ENCODE measurements around the gene DNAH11. TPM values are rescaled to one million over a fixed set of nuclear protein-coding genes. Genes with fewer than 3 reads are reported as not detected.

Gene DNAH11
- total and polyA plus RNA-seq, 2 of the 4 experiments (the other 2 are of a cell fraction) = not detected

- H2BK120ac ChIP-seq (ENCODE audit: low read depth, low read length) = no peak overlapping the region
- ChIA-PET POLR2A (ENCODE audit: unreplicated experiment) (no interaction called here), CTCF (no interaction called here)
- no peak overlapping the region for H3K9ac ChIP-seq (ENCODE audit: low read depth, low read length)
- dilution Hi-C loops (cut with HindIII; ENCODE audit: low sequenced_read_pairs, unreplicated experiment) (no loop called here), in situ Hi-C loops (cut with MboI; ENCODE audit: low sequenced_read_pairs) (no loop called here), intact Hi-C loops (cut with micrococcal nuclease) (no loop called here)
- no peaks in the 10 kb centered on the region for H3K79me1 ChIP-seq (ENCODE audit: low read depth in 1 of 2, low read length in 2 of 2)
- no peak for TF ChIP-seq RFX5 (IDR thresholded peaks at IDR 0.05; ENCODE audit: low read depth, low read length)
- no peak for TF ChIP-seq RCOR1 (IDR thresholded peaks at IDR 0.05; ENCODE audit: insufficient replicate concordance, low read length)
- peak; percentile 43; the same call in 1 of the 2 replicates for TF ChIP-seq CEBPB (IDR thresholded peaks at IDR 0.05; ENCODE audit: low read depth, low read length)
- H3K4ac ChIP-seq (ENCODE audit: low read depth, low read length) = no peak overlapping the region
- H3K23ac ChIP-seq (ENCODE audit: low read depth, low read length) = no peak overlapping the region
- no peak overlapping the region for H4K8ac ChIP-seq (ENCODE audit: low read depth in 2 of 2, low read length in 2 of 2)
- no peak overlapping the region for H3K14ac ChIP-seq (replicated peaks; ENCODE audit: low read depth, low read length)
- 73% methylated on average over 2 of the region's 5 CpGs; no CpG with 5 or more reads in 1 of the 2 experiments for WGBS, 2 experiments (ENCODE audit: extremely low coverage in 2 of 2, insufficient read length in 1 of 2)
- H3K9me3 ChIP-seq (ENCODE audit: control insufficient read depth, insufficient read depth, low read length) = no peaks in the 10 kb centered on the region
- H3K18ac ChIP-seq (ENCODE audit: low read depth, low read length) = no peak overlapping the region
- no peak overlapping the region for H2AFZ ChIP-seq (replicated peaks; ENCODE audit: low read length, poor library complexity)
- no peak overlapping the region for H2AK5ac ChIP-seq (ENCODE audit: low read depth, low read length)
- H3K4me3 ChIP-seq (ENCODE audit: insufficient read depth, low read depth, low read length) = no peak overlapping the region
- H2AK9ac ChIP-seq (replicated peaks; ENCODE audit: low read depth, low read length, poor library complexity) = no peak overlapping the region
- peak overlapping the region; percentile 48; the same call in 1 of the 2 replicates for H3K4me2 ChIP-seq (ENCODE audit: low read depth, low read length)
- H2BK5ac ChIP-seq (ENCODE audit: low read depth, low read length, poor library complexity, severe bottlenecking) = no peak overlapping the region
- H3K4me1 ChIP-seq (ENCODE audit: control insufficient read depth, insufficient read depth, low read length) = peaks cover 12% of the 10 kb centered on the region
- H4K5ac ChIP-seq (ENCODE audit: low read depth, low read length) = no peak overlapping the region
- DNase-seq (peak; percentile 54), ATAC-seq (ENCODE audit: low read depth) (peak; percentile 74)
- H4K91ac ChIP-seq (ENCODE audit: insufficient read depth, low read depth, low read length) = no peak overlapping the region
- H3K27me3 ChIP-seq (ENCODE audit: control insufficient read depth, insufficient read depth, low read length) = no peaks in the 10 kb centered on the region
- H3K9me1 ChIP-seq (ENCODE audit: insufficient read depth, low read length) = peaks cover 6% of the 10 kb centered on the region; the same call in 1 of the 2 replicates
- no peak overlapping the region for H2BK15ac ChIP-seq (ENCODE audit: low read depth, low read length)
- BruUV-seq (replicated peaks) = no TSS peak
- H3K36me3 ChIP-seq (ENCODE audit: control insufficient read depth, insufficient read depth, low read length) = peaks cover 25% of the 10 kb centered on the region
- H2BK20ac ChIP-seq (ENCODE audit: low read depth, low read length) = no peak overlapping the region
- H3K27ac ChIP-seq (ENCODE audit: insufficient read depth, low read length) = no peak overlapping the region
- H3K56ac ChIP-seq (ENCODE audit: extremely low read depth, insufficient read depth, low read length) = no peak overlapping the region
- H4K20me1 ChIP-seq (ENCODE audit: insufficient read depth, low read length) = no peaks in the 10 kb centered on the region
These were observed 359.4 kb downstream of the DNAH11 start for GRCh38 chr7:21902240-21902639.

Data from IMR-90 (cell line).